Iris pigment epithelial cell (primary cell): ENCODE data around the gene MAGI1.
"Not testable (repeated sequence)": the region's sequence is repeated elsewhere in the genome, so short reads cannot be mapped to it uniquely, and the experiment has no call there.

ENCODE experiments used
- DNase-seq: peaks from one replicate; pipeline ENCODE4 v3.0.0-alpha.2; 2011; ENCODE audit warnings: low read depth

Gene MAGI1

DNA sequence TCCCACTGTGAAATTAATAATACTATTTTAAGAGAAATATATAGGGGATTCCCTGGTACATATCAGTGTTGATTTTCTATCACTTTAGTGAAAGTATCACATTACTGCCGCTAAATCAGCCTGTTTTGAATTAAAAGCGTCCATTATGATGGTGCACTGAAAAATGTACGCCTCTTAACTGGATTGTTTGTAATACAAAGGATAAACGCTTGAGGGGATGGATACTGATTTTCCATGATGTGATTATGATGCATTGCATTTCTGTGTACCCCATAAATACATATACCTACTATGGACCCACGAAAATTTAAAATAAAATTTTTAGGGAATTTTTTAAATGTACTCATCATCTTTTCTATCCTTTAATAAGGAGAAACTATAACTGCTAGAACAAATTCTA lies 478.6 kb downstream of the MAGI1 start:
- DNase-seq = no peak

DNA sequence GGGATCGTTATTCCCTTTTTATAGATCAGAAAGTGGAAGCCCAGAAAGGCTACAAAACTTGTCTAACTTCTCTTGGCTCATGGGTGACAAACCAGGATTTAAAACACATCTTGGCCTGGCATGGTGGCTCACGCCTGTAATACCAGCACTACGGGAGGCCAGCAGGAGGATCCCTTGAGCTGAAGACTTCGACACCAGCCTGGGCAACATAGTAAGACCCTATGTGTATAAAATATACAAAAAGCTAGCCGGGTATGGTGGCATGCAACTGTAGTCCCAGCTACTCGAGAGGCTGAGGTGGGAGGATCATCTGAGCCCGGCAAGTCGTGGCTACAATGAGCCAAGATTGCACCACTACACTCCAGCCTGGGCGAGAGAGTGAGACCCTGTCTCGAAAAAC lies 479.1 kb downstream of the MAGI1 start:
- no peak for DNase-seq

DNA sequence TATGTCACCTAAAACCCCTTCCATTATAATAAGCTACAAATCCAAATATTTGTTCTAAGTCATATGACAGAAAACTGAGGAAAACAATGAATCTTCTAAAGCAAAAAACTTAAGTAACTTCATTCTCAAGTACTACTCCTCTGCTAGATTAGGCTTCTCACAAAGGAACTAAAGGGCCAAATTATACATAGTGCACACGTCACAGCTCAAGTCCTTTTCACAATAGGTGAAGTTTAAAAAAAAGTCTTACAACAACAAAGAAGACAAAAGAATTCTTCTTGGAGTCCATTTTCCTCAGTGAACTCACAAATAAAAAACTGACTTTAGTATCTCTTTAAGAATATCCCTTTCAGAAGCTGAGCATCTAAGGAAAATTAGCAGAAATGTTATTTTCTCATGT lies 479.9 kb downstream of the MAGI1 start:
- DNase-seq = no peak

- DNase-seq = no peak
These were observed 480.7 kb downstream of the MAGI1 start for GRCh38 chr3:65557899-65558564.

DNA sequence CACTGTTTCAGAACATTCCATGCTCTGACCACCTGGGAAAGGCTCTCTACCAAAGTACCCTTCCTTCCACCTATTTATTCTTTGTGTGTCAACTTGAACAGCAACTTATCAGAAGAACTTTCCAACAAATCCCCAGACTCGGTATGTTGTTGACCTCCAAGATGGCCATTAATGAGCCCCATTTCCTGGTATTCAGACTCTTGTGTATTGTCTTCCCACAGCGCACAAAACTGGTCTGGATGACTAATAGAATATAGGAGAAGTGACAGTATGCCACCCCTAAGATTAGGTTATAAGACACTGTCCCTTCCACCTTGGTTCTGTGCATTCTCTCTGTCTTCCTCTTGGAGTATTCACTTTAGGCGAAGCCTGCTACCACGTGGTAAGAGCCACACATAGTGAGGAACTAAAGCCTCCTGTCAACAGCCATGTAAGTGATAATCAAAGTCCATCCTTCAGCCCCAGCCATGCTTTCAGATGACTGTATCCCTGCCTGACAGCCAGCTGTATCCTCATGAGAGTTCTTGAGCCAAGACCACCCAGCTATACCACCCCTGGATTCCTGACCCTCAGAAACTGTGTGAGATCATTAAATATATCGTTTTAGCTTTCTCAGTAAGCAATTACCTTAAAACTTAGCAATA lies 481.7 kb downstream of the MAGI1 start:
- no peak for DNase-seq

GRCh38 chr3:65552434-65552833 lies 486.3 kb downstream of the MAGI1 start:
- DNase-seq = no peak

GRCh38 chr3:65551945-65552344 lies 486.8 kb downstream of the MAGI1 start:
- no peak for DNase-seq

GRCh38 chr3:65550137-65550536 lies 488.6 kb downstream of the MAGI1 start:
- DNase-seq = no peak

DNA sequence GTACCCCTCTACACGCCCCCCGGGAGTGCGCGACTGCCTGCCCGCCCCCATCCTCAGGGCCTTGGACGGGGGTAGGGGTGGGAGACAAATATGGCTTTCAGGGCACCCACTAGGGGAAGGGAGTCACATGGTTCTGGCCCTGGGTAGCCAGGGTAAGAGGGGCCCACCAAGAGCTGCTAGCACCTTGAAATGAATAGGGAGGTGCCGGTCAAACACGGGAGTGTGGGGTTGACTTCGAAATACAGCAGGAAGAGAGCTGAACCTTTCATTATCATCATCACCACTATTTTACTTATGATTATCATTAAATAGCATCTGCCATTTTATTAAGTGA lies 489.1 kb downstream of the MAGI1 start:
- DNase-seq = no peak

DNA sequence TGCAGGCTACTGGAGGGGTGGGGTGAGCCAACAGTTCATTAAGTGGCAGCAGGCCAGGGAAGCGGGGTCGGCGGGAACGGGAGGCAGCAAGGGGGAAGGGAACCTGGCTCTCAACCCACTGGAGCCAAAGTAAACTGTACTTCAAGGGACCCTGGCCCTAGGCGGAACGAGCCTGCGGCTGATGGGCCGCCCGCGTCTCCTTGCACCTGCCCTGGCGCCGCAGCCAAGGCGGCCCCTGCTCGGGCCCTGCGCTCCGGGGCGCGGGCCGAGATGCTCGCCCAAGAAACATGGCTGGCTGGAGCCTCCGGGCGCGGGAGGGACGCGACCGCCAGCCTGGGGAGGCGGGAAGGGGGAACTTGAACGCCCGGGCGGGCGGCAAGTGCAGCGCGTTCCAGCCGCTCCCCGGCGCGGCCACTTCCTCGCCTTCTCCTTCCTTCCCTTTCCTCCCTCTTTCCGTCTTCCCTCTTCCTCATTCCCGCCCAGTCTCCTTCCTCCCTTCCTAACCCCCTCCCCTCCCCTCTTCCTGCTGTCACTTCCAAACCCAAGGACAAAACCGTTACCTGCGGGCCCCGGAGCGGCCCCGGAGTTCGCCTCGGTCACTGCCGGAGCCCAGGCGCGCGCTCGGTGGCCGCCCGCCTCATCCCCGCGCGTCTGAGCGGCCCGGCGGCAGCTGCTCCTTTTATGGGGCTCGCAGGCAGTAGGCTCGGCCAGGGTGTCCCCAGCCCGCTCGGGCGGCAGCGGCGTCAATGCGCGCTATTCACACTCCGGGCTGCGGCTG lies 489.7 kb downstream of the MAGI1 start:
- no peak for DNase-seq

DNA sequence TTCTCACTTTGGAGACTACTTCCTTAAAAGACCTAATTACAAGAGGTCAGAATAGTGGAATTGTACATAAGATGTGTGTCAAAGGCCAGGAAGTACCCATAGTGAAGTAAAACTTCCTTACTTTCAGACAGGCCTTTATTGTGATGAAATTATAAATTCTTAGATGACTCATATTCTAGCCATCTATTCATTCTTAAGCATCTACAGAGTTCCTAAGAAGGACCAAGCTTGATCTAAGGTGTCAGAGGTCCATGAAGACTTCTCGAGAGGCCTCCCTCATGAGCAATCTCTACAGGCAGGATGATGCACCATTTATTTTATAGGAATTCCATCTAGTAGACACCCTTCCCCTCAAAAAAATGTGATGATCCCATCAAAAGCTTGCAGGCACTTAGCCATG lies 493.3 kb downstream of the MAGI1 start:
- peak; percentile 46 for DNase-seq

GRCh38 chr3:65543391-65543790 lies 495.3 kb downstream of the MAGI1 start:
- DNase-seq = not testable (repeated sequence)

DNA sequence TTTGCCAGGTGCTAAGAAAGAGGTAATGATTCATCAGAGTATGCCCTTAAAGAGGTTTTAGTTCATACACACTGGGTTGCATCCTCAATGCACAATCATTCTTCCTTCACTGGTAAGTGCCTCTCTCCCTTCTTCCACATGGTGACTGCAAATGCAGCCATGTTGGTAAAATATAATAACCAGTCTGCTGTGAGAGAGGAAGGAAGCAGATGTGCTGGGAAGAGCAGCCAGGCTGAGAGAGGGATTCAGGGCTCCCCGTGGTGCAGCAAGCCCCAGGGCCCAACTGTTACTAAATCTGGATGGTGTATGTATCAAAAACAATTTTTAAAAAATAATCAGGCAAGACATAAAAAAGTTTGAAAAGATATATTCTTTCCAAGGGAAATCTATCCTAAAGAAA lies 498.1 kb downstream of the MAGI1 start:
- DNase-seq = no peak

DNA sequence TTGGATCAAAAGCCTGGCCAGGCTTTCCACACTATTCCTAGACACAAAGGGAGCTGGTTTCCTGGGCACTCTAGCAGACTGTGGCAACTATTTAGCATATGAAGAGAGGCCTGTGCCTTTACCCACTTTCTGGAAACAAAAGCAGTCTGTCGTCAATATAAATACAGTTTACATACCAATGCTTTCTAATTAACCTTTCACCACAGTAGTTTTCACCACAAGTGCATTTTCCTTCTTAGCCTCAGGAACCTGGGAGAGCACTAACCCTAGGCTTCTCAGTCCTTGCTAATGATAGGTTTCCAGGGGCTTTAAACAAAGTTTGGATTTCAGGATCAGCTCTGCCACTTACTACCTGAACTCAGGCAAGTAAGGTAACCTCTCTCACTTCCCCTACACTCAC lies 499.1 kb downstream of the MAGI1 start:
- no peak for DNase-seq

DNA sequence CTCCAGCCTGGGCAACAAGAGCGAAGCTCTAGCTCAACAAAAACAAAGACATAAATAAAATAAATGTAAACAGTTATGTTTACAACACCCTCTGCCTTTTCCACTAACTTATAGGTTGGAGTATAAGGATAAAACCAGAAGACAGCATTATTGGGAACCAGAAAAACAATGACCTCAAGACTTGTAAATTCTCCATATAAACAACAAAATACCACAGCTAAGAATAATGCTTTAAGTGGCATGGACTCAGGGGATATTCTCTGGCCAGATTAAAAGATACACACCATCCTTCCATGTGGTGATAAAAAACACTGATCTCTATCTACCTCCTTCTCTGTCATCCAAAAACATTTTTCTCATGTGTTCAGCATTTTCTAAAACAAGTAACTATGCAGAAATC lies 500.6 kb downstream of the MAGI1 start:
- no peak for DNase-seq

GRCh38 chr3:65537109-65537508 lies 501.6 kb downstream of the MAGI1 start:
- DNase-seq = no peak

DNA sequence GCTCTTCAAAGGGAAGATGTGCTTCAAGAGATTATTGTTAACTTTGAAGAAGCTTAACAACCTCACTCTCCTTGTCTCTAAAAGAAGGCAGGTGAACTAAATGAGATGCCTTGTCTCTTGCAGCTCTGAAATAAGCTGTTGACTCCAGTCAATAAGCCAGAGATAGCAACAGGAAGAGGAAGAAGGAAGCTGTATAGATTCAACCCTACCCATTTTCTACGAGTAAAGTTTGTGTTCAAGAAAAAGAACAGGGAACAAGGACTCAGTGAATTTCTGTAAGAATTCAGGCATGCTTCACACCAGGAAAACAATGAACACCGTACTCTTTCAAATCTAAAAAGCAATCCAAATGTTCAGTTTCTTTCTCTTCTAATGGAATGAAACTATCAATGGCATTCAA lies 503.5 kb downstream of the MAGI1 start:
- no peak for DNase-seq

GRCh38 chr3:65534805-65535204 lies 503.9 kb downstream of the MAGI1 start:
- no peak for DNase-seq

DNA sequence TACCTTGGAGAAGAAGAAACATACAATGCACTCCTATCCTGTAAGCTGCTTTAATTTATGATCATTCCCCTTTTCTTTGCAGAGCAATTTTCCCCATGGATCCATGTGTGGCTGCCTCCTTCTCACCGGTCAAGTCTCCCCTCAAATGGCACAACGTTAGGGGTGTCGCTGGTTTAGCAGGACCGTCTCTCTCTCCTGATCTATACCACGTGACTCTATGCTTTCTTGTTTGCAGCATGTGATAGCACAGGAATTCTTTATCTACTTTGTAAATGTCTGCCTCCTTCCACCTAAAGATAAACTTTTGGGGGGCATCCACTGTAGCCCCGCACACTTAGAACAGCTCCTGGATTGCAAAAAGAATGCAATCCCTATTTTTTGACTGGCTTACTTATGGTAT lies 506.0 kb downstream of the MAGI1 start:
- no peak for DNase-seq

DNA sequence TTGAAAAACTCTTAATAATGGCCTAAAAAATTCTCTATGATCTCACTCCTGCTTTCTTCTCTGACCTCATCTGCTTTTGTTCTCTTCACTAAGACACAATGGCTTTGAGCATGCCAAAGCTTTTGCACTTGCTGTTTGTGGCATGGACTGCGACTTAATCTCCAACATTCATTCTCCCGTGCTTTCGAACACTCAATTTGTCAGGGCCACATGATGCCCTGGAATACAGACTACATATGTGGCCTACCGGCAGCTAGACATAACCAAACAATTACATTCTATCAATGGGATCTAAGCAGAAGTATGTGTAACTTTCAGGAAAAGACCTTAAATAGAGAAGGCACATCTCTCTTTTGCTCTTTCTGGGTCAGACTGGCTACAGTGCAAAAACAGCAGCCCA lies 506.5 kb downstream of the MAGI1 start:
- DNase-seq = no peak

DNA sequence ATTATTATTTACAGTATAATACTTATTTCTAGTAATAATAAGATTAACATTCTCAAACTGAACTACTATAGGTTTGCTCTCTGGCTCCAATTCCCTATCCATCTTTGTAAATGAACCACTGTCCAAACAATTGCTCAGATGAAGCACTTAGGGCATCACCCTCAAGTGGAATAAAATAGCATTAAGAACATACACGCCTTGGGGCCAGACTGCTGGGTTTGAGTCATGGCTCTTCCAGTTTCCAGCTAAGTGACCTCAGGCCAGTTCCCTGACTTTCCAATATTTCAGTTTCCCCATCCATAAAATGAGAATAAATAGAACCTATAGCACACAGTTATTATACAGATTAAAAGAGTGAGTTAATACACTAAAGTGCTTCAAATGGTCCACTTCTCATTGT lies 507.2 kb downstream of the MAGI1 start:
- no peak for DNase-seq

GRCh38 chr3:65526656-65527055 lies 512.1 kb downstream of the MAGI1 start:
- no peak for DNase-seq

DNA sequence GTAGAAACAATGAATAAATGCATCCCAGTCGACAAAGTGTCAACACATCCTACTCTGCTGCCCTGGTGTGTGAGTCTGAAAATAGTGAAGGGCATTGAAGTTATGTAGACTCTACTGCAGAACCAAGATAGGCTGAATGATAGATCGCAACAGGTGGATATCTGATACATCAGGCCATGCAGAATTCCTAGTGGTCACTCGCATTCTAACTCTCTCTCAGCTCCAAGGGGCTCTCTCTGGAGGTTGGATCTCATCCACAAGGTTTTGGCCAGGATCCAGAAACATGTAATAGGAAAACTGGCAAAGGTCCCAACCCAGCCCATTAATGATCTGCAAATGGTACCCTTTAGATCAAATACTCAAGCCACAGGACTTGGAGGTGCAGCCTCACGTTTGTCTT lies 514.1 kb downstream of the MAGI1 start:
- no peak for DNase-seq

- DNase-seq = no peak
These were observed 514.8 kb downstream of the MAGI1 start for GRCh38 chr3:65523878-65524277.
